ENCODE measurements around the gene RNASET2. TPM values are rescaled to one million over a fixed set of nuclear protein-coding genes. Genes with fewer than 3 reads are reported as not detected.

The RNASET2 gene
- total and polyA plus RNA-seq, 2 of the 13 experiments (the other 11 are each of a cell fraction or from before 2014, with no cell fraction given) = 44.6 to 597 TPM

DNA sequence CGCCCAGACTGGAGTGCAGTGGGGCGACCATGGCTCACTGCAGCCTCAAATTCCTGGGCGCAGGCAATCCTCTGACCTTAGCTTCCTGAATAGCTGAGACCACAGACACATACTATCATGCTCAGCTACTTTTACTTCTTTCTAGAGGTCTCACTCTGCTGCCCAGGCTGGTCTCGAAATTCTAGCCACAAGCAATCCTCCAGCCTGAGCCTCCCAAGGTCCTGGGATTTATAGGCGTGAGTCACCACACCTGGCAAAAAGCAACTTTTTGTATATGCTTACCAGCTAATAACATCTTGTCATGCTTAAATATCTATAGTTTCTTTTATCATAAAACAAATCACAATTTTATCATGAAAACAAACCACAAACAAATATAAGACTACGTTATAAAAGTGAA, 23.0 kb downstream of the RNASET2 start (continued):
- TF ChIP-seq, protein P1, sequence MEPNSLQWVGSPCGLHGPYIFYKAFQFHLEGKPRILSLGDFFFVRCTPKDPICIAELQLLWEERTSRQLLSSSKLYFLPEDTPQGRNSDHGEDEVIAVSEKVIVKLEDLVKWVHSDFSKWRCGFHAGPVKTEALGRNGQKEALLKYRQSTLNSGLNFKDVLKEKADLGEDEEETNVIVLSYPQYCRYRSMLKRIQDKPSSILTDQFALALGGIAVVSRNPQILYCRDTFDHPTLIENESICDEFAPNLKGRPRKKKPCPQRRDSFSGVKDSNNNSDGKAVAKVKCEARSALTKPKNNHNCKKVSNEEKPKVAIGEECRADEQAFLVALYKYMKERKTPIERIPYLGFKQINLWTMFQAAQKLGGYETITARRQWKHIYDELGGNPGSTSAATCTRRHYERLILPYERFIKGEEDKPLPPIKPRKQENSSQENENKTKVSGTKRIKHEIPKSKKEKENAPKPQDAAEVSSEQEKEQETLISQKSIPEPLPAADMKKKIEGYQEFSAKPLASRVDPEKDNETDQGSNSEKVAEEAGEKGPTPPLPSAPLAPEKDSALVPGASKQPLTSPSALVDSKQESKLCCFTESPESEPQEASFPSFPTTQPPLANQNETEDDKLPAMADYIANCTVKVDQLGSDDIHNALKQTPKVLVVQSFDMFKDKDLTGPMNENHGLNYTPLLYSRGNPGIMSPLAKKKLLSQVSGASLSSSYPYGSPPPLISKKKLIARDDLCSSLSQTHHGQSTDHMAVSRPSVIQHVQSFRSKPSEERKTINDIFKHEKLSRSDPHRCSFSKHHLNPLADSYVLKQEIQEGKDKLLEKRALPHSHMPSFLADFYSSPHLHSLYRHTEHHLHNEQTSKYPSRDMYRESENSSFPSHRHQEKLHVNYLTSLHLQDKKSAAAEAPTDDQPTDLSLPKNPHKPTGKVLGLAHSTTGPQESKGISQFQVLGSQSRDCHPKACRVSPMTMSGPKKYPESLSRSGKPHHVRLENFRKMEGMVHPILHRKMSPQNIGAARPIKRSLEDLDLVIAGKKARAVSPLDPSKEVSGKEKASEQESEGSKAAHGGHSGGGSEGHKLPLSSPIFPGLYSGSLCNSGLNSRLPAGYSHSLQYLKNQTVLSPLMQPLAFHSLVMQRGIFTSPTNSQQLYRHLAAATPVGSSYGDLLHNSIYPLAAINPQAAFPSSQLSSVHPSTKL (CRISPR knock-in tag; IDR thresholded peaks at IDR 0.05) = no peak
- TF ChIP-seq RBFOX2 (IDR thresholded peaks at IDR 0.05; ENCODE audit: low read depth, low read length) = no peak

DNA sequence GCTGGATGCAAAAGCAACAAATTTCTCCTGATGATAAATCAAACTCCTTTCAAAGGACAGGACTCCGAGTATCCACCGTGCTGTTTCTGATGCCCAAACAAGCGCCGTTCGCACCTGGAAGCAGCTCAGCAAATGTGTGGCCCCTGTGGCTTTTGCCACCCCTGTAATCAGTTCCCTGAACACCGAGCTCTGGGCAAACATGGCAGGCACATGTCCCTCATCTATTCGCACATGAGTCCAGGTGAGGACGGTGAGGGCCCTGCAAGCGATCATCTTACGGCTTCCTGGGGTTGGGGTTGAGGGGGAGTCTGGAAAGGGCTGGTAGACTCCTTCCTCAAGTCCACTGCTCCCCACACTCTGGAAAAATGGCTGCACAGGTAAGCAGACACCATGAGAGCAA, 23.7 kb downstream of the RNASET2 start:
- no peak overlapping the region for H3K27ac ChIP-seq (ENCODE audit: extremely low read length, insufficient read depth, low read length)
- DNase-seq (ENCODE audit: low spot score) (no peak), ATAC-seq (no peak), FAIRE-seq (no peak)
- peaks cover 65 to 96% of the 10 kb centered on the region in 2 experiments for H3K36me3 ChIP-seq (replicated peaks in 1 of 2; ENCODE audit: control insufficient read depth in 1 of 2, insufficient read depth in 2 of 2, low read length in 2 of 2)
- WGBS (ENCODE audit: low lambda C conversion rate) = 97% methylated on average over 10 of the region's 10 CpGs
- no peak overlapping the region for H3K4me2 ChIP-seq (ENCODE audit: low read depth, low read length)
- no peaks in the 10 kb centered on the region for H3K4me1 ChIP-seq (ENCODE audit: insufficient read depth, low read length)
- no peak overlapping the region for H2AFZ ChIP-seq (ENCODE audit: low read length)
- H3K4me3 ChIP-seq (replicated peaks in 1 of 3; ENCODE audit: insufficient read depth in 1 of 3, low read depth in 2 of 3, low read length in 3 of 3) = no peak overlapping the region
- TF ChIP-seq SNAI1 (CRISPR knock-in tag; IDR thresholded peaks at IDR 0.05; ENCODE audit: borderline replicate concordance) (no peak), HMGA1 (CRISPR knock-in tag; conservative IDR thresholded peaks at IDR 0.05) (no peak), NR2C2 (CRISPR knock-in tag; IDR thresholded peaks at IDR 0.05; ENCODE audit: borderline replicate concordance) (no peak), ZNF607 (CRISPR knock-in tag; IDR thresholded peaks at IDR 0.05; ENCODE audit: borderline replicate concordance) (no peak), NFIB (CRISPR knock-in tag; IDR thresholded peaks at IDR 0.05; ENCODE audit: borderline replicate concordance) (no peak), AHR (CRISPR knock-in tag; IDR thresholded peaks at IDR 0.05) (no peak), PHB2 (IDR thresholded peaks at IDR 0.05; ENCODE audit: partially characterized antibody) (no peak), ZNF256 (CRISPR knock-in tag; conservative IDR thresholded peaks at IDR 0.05) (no peak), ZNF674 (CRISPR knock-in tag; IDR thresholded peaks at IDR 0.05; ENCODE audit: low read depth) (no peak), RFXANK (CRISPR knock-in tag; IDR thresholded peaks at IDR 0.05) (no peak), ZFY (CRISPR knock-in tag; IDR thresholded peaks at IDR 0.05) (no peak), PHF5A (CRISPR knock-in tag; IDR thresholded peaks at IDR 0.05; ENCODE audit: low read depth, unreplicated experiment) (no peak), CENPX (CRISPR knock-in tag; IDR thresholded peaks at IDR 0.05) (no peak), ZNF138 (CRISPR knock-in tag; IDR thresholded peaks at IDR 0.05; ENCODE audit: low read depth) (no peak), KMT2B (CRISPR knock-in tag; IDR thresholded peaks at IDR 0.05) (no peak), SETDB1 (CRISPR knock-in tag; IDR thresholded peaks at IDR 0.05; ENCODE audit: borderline replicate concordance) (no peak), ZNF12 (CRISPR knock-in tag; IDR thresholded peaks at IDR 0.05) (no peak)
- TF ChIP-seq, protein P2, sequence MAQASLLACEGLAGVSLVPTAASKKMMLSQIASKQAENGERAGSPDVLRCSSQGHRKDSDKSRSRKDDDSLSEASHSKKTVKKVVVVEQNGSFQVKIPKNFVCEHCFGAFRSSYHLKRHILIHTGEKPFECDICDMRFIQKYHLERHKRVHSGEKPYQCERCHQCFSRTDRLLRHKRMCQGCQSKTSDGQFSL (CRISPR knock-in tag; IDR thresholded peaks at IDR 0.05) = no peak
- no peaks in the 10 kb centered on the region for H3K27me3 ChIP-seq (ENCODE audit: control insufficient read depth in 1 of 2, insufficient read depth in 2 of 2, low read length in 2 of 2)
- H3K9ac ChIP-seq (ENCODE audit: insufficient read depth, low read depth, low read length) = no peak overlapping the region
- no TSS peak for BruUV-seq (replicated peaks)
- peaks cover 6% of the 10 kb centered on the region for H3K79me2 ChIP-seq (ENCODE audit: insufficient read depth, low read length)
- peaks cover 54% of the 10 kb centered on the region for H4K20me1 ChIP-seq (ENCODE audit: insufficient read depth, low read length)
- no peaks in the 10 kb centered on the region for H3K9me3 ChIP-seq (ENCODE audit: low read length)
- intact Hi-C loops (cut with micrococcal nuclease; ENCODE audit: unreplicated experiment) = no loop called here
- in situ Hi-C loops (cut with HindIII; ENCODE audit: extremely low pct_ligation_motif_present, low pct_unique_long_range_greater_than_20kb) = no loop called here
- ChIA-PET CTCF (ENCODE audit: low intra/inter-chr PET ratio, low total read pairs) (no interaction called here), POLR2A (no interaction called here)

Data from HepG2 (cell line).